Neuron (in vitro differentiated cells): ENCODE measurements around the gene MTHFD1L.
A peak's percentile ranks its signal among the peaks of the same experiment; 100 is the strongest.

ENCODE experiments used
- H2AFZ ChIP-seq: one replicate; pipeline ENCODE4 v1.6.1; 2013; ENCODE audit warnings: low read depth, mild to moderate bottlenecking, inconsistent platforms, low read length, moderate library complexity
- H3K27me3 ChIP-seq: one replicate; pipeline ENCODE4 v1.6.1; 2013; ENCODE audit warnings: low read length; ENCODE audit not compliant: insufficient read depth
- H3K36me3 ChIP-seq: one replicate; pipeline ENCODE4 v1.6.1; 2013; ENCODE audit warnings: low read length; ENCODE audit not compliant: insufficient read depth
- H3K4me1 ChIP-seq: one replicate; pipeline ENCODE4 v1.6.1; 2013; ENCODE audit warnings: low read length; ENCODE audit not compliant: insufficient read depth
- H3K4me3 ChIP-seq: 2 replicates; pipeline ENCODE4 v1.5.1; 2013; ENCODE audit warnings: mild to moderate bottlenecking, low read length, moderate library complexity
- H3K9me3 ChIP-seq: one replicate; pipeline ENCODE4 v1.6.1; 2013; ENCODE audit warnings: low read length

The MTHFD1L gene

DNA sequence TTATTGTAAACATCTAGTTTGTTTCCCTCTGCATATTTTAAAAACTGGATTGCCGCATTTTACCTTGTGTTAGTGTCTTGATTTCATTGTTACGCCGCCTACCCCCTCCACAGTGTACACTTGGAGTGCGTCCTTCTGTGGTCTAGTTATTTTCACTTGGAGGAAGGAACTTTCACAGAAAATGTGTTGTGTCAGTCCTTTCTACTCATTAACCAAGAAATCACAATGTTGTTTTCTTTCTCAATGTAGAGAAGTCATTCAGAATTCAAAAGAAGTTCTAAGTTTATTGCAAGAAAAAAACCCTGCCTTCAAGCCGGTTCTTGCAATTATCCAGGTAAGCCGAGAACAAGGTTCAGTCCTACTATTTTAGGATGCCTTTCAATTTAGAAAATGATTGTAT lies 10.3 kb downstream of the MTHFD1L start:
- H3K9me3 ChIP-seq: peaks cover 2% of the 10 kb centered on the region
- no peaks in the 10 kb centered on the region for H3K4me1 ChIP-seq
- H3K4me3 ChIP-seq: no peak overlapping the region
- H3K27me3 ChIP-seq: no peaks in the 10 kb centered on the region
- H3K36me3 ChIP-seq: peaks cover 8% of the 10 kb centered on the region
- H2AFZ ChIP-seq: no peak overlapping the region

DNA sequence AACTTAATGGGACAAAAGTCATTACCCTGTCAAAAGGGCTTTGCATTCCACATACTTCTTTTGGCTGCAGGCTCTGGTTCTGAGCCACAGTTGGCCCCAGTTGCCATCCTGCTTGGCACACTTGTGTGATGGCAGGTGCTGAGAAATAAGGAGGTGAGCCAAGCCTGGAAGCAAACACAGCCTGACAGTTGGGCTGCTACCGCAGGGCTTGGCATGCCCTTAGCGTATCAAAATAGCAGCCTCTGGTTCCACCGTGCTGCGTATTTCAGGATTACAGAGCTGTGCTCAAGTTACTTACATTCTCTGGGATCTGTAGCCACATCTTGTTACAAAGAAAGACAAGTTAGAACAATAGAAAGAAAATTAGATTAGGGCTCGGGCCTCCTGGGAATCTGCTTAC lies 11.1 kb downstream of the MTHFD1L start:
- H2AFZ ChIP-seq: no peak overlapping the region
- no peaks in the 10 kb centered on the region for H3K27me3 ChIP-seq
- no peak overlapping the region for H3K4me3 ChIP-seq
- peaks cover 3% of the 10 kb centered on the region for H3K4me1 ChIP-seq
- H3K36me3 ChIP-seq: peaks cover 8% of the 10 kb centered on the region
- peaks cover 2% of the 10 kb centered on the region for H3K9me3 ChIP-seq

DNA sequence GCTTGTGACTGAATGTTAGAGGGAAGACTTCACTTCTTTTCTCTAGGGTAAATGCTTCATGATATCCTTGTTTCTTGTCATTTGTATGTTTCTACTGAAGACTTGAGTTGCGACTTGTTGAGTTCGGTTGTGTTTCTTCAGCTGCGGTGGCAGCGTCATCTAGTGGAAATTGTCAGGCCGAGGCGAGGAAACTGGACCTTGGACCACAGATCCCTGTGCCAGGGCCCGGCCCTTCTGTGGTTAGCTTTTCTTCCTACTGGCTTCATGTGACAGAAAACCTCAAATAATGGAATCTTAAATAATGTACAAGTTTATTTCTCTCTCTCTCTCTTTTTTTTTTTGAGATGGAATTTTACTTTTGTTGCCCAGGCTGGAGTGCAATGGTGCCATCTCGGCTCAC lies 12.4 kb downstream of the MTHFD1L start:
- Histone ChIP-seq H3K27me3 (no peaks in the 10 kb centered on the region), H2AFZ (no peak overlapping the region), H3K9me3 (peaks cover 2% of the 10 kb centered on the region), H3K4me1 (peaks cover 15% of the 10 kb centered on the region), H3K4me3 (no peak overlapping the region), H3K36me3 (peaks cover 8% of the 10 kb centered on the region)

DNA sequence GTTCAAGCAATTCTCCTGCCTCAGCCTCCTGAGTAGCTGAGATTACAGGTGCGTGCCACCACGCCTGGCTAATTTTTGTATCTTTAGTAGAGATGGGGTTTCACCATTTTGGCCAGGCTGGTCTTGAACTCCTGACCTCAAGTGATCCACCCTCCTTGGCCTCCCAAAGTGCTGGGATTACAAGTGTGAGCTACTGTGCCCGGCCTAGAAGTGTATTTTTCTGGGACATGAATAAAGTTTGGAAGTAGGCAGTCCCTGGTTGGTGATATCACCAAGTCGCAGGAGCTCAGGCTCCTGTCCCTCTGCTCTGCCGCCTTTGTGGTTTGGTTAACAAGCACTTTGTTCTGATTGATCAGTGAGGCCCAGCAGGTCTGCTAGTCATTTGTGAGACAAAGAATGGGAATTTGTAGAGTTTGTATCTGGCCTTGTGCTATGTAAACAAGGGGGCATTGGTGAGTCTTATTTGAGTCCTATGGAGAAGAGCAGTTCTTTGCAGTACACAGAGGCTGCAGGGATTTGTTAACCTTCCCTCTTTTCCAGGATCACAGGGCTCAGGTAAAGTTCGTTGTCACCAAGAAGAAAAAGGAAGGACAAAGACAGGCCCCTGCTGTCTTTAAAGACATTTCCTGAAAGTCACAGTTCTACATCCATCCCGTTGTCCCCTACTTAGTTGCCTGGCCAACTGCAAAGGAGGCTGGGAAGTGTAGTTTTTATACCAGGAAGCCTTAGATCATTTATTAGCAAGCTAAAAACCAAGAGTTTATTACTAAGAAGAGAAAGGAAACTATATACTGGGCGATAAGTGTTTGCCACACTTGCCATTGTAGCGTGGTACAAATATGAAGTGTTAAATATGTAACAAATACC lies 13.1 kb downstream of the MTHFD1L start:
- Histone ChIP-seq H3K9me3 (peaks cover 2% of the 10 kb centered on the region), H3K27me3 (no peaks in the 10 kb centered on the region), H2AFZ (no peak overlapping the region), H3K4me3 (no peak overlapping the region), H3K4me1 (peaks cover 15% of the 10 kb centered on the region), H3K36me3 (peaks cover 11% of the 10 kb centered on the region)

DNA sequence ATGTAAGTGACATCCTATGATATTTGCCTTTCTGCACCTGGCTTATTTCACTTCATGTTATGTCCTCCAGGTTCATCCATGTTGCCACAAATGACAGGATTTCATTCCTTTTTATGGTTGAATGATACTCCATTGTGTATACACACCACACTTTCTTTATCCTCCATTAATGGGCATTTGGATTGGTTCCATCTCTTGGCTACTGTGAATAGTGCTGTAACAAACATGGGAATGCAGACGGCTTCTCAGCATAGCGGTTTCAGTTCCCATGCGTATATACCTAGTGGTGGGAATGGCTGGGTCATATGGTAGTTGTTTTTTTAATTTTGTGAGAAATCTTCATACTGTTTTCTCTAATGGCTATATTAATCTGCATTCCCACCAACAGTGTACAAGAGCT lies 14.8 kb downstream of the MTHFD1L start:
- H3K36me3 ChIP-seq: peaks cover 20% of the 10 kb centered on the region
- peaks cover 2% of the 10 kb centered on the region for H3K9me3 ChIP-seq
- H2AFZ ChIP-seq: no peak overlapping the region
- H3K4me3 ChIP-seq: no peak overlapping the region
- H3K4me1 ChIP-seq: peaks cover 15% of the 10 kb centered on the region
- H3K27me3 ChIP-seq: no peaks in the 10 kb centered on the region

DNA sequence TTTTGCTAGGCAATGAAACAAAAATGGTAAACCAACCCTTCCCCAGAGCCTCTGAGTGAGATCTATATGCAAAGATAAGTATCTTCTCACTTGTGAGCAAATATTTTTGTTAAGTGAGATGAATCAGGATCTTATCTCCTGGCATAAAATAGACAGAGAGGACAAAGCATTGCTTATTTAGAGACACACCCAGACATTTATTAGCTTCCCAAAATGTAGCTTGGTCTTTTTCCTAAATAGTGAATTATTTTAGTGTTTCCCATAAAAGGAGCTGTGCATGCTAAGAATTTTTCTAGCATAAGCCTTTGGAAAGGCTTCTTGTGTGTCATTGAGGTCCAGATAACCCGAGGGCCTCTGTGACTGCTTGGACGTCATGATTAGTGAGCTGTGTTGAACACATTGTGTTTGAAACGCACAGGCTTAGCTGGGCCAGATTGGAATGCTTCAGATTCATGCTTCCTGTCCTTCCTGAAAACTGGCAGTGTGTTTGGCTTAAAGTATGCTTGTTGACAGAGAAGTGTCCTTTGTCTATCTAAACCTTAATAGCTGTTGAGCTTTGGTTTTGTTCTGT lies 16.5 kb downstream of the MTHFD1L start:
- Histone ChIP-seq H2AFZ (peak overlapping the region; percentile 29), H3K4me1 (peaks cover 15% of the 10 kb centered on the region), H3K27me3 (no peaks in the 10 kb centered on the region), H3K9me3 (peaks cover 3% of the 10 kb centered on the region), H3K36me3 (peaks cover 26% of the 10 kb centered on the region), H3K4me3 (no peak overlapping the region)

DNA sequence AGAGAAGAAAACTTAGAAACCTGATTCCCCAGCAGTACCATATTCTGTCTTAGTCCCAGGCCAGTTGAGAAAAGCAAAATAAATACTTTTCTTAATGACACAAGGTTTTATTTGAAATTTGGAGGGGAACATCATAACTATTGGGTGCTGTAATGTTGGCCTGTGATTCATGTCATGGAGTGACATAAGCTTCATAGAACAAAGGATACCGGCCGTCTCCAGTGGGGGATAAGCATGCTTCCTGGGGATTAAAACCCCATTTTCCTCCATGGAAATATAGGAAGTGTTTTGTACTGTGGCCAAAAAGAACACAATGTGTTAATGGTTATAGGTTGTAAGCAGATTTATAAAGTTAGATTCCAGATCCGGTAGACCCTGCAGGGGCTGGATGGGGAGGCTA lies 18.0 kb downstream of the MTHFD1L start:
- no peak overlapping the region for H3K4me3 ChIP-seq
- H3K4me1 ChIP-seq: peaks cover 15% of the 10 kb centered on the region
- H3K27me3 ChIP-seq: no peaks in the 10 kb centered on the region
- peaks cover 3% of the 10 kb centered on the region for H3K9me3 ChIP-seq
- peaks cover 31% of the 10 kb centered on the region for H3K36me3 ChIP-seq
- H2AFZ ChIP-seq: no peak overlapping the region

DNA sequence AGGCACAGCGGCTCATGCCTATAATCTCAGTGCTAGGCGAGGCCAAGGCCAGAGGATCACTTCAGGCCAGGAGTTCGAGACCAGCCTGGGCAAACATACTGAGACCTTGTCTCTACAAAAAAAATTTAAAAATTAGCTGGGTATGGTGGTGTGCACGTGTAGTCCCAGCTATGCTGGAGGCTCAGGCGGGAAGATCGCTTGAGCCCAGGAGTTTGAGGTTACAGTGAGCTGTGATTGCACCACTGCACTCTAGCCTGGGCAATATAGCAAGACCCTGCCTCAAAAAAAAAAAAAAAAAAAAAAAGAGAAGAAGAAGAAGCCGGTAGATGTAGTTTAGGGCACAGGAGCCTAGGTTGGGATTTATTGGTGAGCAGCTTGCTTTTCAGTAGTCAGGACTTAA lies 20.7 kb downstream of the MTHFD1L start:
- no peaks in the 10 kb centered on the region for H3K27me3 ChIP-seq
- peaks cover 15% of the 10 kb centered on the region for H3K4me1 ChIP-seq
- no peak overlapping the region for H3K4me3 ChIP-seq
- peaks cover 2% of the 10 kb centered on the region for H3K9me3 ChIP-seq
- H2AFZ ChIP-seq: no peak overlapping the region
- peaks cover 39% of the 10 kb centered on the region for H3K36me3 ChIP-seq

DNA sequence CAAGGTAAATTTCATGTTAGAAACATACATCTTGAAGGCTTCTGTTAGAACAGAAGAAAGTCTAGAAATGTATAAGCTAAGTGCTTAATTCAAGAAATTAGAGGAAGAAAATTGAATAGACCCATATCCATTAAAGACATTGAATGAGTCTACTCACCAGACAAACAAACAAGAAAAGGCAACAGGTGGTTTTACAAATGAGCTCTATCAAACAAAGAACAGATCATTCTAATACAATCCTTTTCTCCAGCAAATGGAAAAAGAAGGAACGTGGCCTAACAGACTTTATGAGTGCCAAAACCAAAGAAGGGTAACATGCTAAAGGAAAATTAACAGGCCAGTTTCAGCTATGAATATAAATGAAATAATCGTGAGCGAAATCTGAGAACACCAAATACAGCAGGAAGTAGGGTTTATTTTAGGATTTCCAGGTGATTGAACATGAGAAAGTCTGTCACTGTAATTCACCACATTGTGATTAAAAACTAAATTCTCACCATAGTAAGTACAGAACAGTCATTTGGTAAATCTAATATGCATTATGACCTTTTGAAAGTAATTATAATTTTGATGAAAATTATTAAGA lies 22.6 kb downstream of the MTHFD1L start:
- Histone ChIP-seq H3K4me1 (no peaks in the 10 kb centered on the region), H2AFZ (no peak overlapping the region), H3K9me3 (peaks cover 2% of the 10 kb centered on the region), H3K36me3 (peaks cover 39% of the 10 kb centered on the region), H3K4me3 (no peak overlapping the region), H3K27me3 (no peaks in the 10 kb centered on the region)

DNA sequence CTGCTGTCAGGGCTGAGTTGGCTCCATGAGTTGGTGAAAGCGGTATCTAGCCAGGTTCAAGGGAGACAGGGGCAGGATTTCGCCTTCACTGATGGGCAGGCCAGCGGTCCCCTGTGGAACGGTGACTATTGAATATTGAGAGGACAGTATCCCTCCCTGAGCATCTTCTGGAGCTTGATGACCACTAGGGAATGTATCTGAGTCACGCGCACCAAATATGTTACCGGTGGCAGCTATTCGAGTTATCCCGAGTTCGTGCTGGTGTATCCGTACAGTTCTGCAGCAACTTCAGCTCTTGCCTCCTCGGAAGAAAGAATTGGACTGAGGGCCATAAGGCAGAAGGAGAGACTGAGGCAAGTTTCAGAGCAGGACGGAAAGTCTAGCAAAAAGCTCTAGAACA lies 24.8 kb downstream of the MTHFD1L start:
- no peak overlapping the region for H2AFZ ChIP-seq
- H3K27me3 ChIP-seq: no peaks in the 10 kb centered on the region
- H3K9me3 ChIP-seq: peaks cover 2% of the 10 kb centered on the region
- H3K4me1 ChIP-seq: no peaks in the 10 kb centered on the region
- no peak overlapping the region for H3K4me3 ChIP-seq
- peaks cover 27% of the 10 kb centered on the region for H3K36me3 ChIP-seq

DNA sequence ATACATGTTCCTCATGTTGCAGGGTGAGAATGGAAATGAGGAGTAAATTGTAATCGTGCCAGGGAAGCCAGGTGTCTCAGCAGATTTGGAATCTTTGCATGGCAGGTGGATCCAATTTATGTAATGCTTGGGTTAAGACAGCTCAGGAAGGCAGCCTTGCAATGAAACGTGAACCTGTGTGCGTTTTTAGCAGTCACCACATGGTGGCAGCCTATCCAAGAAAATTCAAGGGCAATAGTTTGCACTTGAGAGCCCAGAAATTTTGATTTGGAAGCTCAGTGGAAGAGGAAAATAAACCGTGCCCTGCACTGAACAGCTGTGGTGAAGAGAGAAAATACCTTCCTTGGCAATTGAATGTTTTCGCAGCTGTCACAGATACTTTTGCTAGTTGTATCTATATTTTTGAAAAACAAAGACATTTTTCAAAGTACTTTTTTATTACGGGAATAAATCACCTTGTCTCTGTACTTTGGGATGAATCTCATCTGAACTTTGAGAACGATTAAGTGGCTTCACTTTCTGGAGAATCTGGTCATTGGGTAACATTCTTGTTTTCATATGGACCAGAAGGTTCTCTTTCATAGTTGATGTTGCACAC lies 26.5 kb downstream of the MTHFD1L start:
- no peak overlapping the region for H3K4me3 ChIP-seq
- H3K4me1 ChIP-seq: no peaks in the 10 kb centered on the region
- H3K9me3 ChIP-seq: no peaks in the 10 kb centered on the region
- H3K36me3 ChIP-seq: peaks cover 20% of the 10 kb centered on the region
- H3K27me3 ChIP-seq: no peaks in the 10 kb centered on the region
- H2AFZ ChIP-seq: no peak overlapping the region

DNA sequence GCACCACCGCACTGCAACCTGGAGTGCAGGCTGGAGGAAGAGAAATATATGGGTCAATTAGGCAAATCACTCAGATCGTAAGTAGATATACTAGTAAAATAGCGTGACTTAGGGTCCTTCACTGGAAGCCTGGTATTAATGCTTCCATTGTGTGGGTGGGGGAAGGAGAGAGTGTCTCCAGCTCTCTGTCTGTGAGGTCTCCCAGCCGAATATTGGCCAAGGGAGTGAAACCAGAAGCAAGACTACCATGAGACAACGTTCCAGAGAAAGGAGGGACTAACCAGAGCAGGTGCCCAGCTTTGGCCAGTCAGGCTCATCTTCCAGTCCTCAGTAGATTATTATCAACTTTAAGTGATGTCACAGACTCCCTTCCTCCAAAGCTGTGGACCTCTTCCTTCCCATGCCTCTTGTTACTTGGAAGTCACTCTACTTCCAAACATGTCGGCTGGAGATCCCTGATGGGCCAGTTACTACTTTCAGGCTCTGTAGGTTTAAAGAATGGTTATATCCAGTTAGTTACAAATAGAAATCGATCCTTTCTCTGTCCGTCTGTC lies 28.8 kb downstream of the MTHFD1L start:
- no peaks in the 10 kb centered on the region for H3K4me1 ChIP-seq
- no peak overlapping the region for H2AFZ ChIP-seq
- no peaks in the 10 kb centered on the region for H3K27me3 ChIP-seq
- H3K36me3 ChIP-seq: peaks cover 9% of the 10 kb centered on the region
- H3K9me3 ChIP-seq: no peaks in the 10 kb centered on the region
- H3K4me3 ChIP-seq: no peak overlapping the region
